Trophoblast cell (in vitro differentiated cells and primary cell): ENCODE data around the gene PIMREG.
A peak's percentile ranks its signal among the peaks of the same experiment; 100 is the strongest.
"Not testable (repeated sequence)": the region's sequence is repeated elsewhere in the genome, so short reads cannot be mapped to it uniquely, and the experiment has no call there.

Experiments
- DNase-seq, 2 donors: peaks; one replicate each; pipeline ENCODE4 v3.0.0-alpha.2; 2016
- H2AFZ ChIP-seq: 2 replicates; pipeline ENCODE4 v1.6.1; 2013; ENCODE audit warnings: low read length, moderate library complexity, mild to moderate bottlenecking; ENCODE audit not compliant: insufficient read depth, poor library complexity
- H2AK5ac ChIP-seq: 2 replicates; pipeline ENCODE4 v1.6.1; 2013; ENCODE audit warnings: mild to moderate bottlenecking, low read length
- H2BK120ac ChIP-seq: 2 replicates; pipeline ENCODE4 v1.6.1; 2013; ENCODE audit warnings: low read length, mild to moderate bottlenecking, moderate library complexity; ENCODE audit not compliant: insufficient read depth, poor library complexity
- H2BK12ac ChIP-seq: 2 replicates; pipeline ENCODE4 v1.6.1; 2013; ENCODE audit warnings: mild to moderate bottlenecking, low read length, moderate library complexity
- H2BK5ac ChIP-seq: 2 replicates; pipeline ENCODE4 v1.6.1; 2013; ENCODE audit warnings: low read length, low read depth, moderate library complexity, mild to moderate bottlenecking; ENCODE audit not compliant: poor library complexity
- H3K14ac ChIP-seq: 2 replicates; pipeline ENCODE4 v1.6.1; 2013; ENCODE audit warnings: mild to moderate bottlenecking, low read length
- H3K18ac ChIP-seq: 2 replicates; pipeline ENCODE4 v1.6.1; 2013; ENCODE audit warnings: mild to moderate bottlenecking, low read length
- H3K23ac ChIP-seq: 2 replicates; pipeline ENCODE4 v1.6.1; 2013; ENCODE audit warnings: low read length
- H3K27ac ChIP-seq: 2 replicates; pipeline ENCODE4 v1.5.1; 2013; ENCODE audit warnings: low read depth, mild to moderate bottlenecking, inconsistent platforms, low read length, moderate library complexity
- H3K27me3 ChIP-seq: 2 replicates; pipeline ENCODE4 v1.6.1; 2013; ENCODE audit warnings: inconsistent platforms, mild to moderate bottlenecking, low read length, moderate library complexity; ENCODE audit not compliant: insufficient read depth
- H3K36me3 ChIP-seq, 2 experiments: 1 replicate in 1 of 2; 2 replicates in 1 of 2; pipeline ENCODE4 v1.6.1; 2013; ENCODE audit warnings: low read length in 2 of 2, mild to moderate bottlenecking in 2 of 2, moderate library complexity in 1 of 2; ENCODE audit not compliant: insufficient read depth in 2 of 2, control insufficient read depth in 1 of 2
- H3K4ac ChIP-seq: 2 replicates; pipeline ENCODE4 v1.6.1; 2013; ENCODE audit warnings: low read depth, mild to moderate bottlenecking, low read length, moderate library complexity
- H3K4me1 ChIP-seq, 2 experiments: 1 replicate in 1 of 2; 2 replicates in 1 of 2; pipeline ENCODE4 v1.6.1; 2013; ENCODE audit warnings: low read length in 2 of 2, mild to moderate bottlenecking in 2 of 2, moderate library complexity in 1 of 2; ENCODE audit not compliant: insufficient read depth in 2 of 2, control insufficient read depth in 1 of 2
- H3K4me2 ChIP-seq: 2 replicates; pipeline ENCODE4 v1.6.1; 2013; ENCODE audit warnings: inconsistent platforms, mild to moderate bottlenecking, low read length, moderate library complexity
- H3K4me3 ChIP-seq: 2 replicates; pipeline ENCODE4 v1.5.1; 2013; ENCODE audit warnings: mild to moderate bottlenecking, low read depth, low read length, inconsistent platforms
- H3K79me1 ChIP-seq: one replicate; pipeline ENCODE4 v1.6.1; 2013; ENCODE audit warnings: low read length
- H3K79me2 ChIP-seq: 2 replicates; pipeline ENCODE4 v1.6.1; 2013; ENCODE audit warnings: low read length, mild to moderate bottlenecking; ENCODE audit not compliant: control insufficient read depth, insufficient read depth, poor library complexity
- H3K9ac ChIP-seq: 2 replicates; pipeline ENCODE4 v1.6.1; 2013; ENCODE audit warnings: mild to moderate bottlenecking, low read length
- H3K9me3 ChIP-seq: 2 replicates; pipeline ENCODE4 v1.6.1; 2013; ENCODE audit warnings: low read depth, mild to moderate bottlenecking, control low read depth, inconsistent platforms, low read length; ENCODE audit not compliant: insufficient read depth
- H4K12ac ChIP-seq: 2 replicates; pipeline ENCODE4 v1.6.1; 2013; ENCODE audit warnings: low read depth, mild to moderate bottlenecking, low read length, moderate library complexity
- H4K8ac ChIP-seq: 2 replicates; pipeline ENCODE4 v1.6.1; 2013; ENCODE audit warnings: low read depth, mild to moderate bottlenecking, low read length, moderate library complexity
- H4K91ac ChIP-seq: one replicate; pipeline ENCODE4 v1.6.1; 2013; ENCODE audit warnings: low read depth, mild to moderate bottlenecking, low read length, moderate library complexity
- WGBS: extraction: QIAGEN DNeasy Blood & Tissue Kit; methylation state at CpG from one replicate; pipeline ENCODE4 v1.1.7; 2013; ENCODE audit warnings: missing lambda C conversion rate; ENCODE audit not compliant: insufficient read length, insufficient coverage; ENCODE audit errors: extremely low coverage; 5-methylcytosine and 5-hydroxymethylcytosine counted together

PIMREG gene

DNA sequence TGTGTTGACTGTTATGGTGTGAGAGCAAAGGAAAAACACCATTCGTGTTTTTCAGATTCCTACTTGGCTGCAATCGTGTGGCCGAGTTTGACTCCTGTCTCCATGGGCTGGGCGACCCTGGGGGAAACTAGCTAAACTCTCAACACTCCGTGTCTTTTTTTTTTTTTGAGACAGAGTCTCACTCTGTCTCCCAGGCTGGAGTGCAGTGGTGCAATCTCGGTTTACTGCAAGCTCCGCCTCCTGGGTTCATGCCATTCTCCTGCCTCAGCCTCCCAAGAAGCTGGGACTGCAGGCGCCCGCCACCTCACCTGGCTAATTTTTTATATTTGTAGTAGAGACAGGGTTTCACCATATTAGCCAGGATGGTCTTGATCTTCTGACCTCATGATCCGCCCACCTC lies 38.5 kb downstream of the PIMREG start:
- H3K14ac ChIP-seq, H2BK120ac ChIP-seq, H3K27me3 ChIP-seq, H2BK12ac ChIP-seq, H3K23ac ChIP-seq, H3K79me2 ChIP-seq, H4K12ac ChIP-seq, H3K4me2 ChIP-seq, H3K9me3 ChIP-seq, H3K18ac ChIP-seq, H3K4me3 ChIP-seq, H3K9ac ChIP-seq, H2BK5ac ChIP-seq, H3K27ac ChIP-seq, H3K4ac ChIP-seq, H2AK5ac ChIP-seq, H4K91ac ChIP-seq, H3K79me1 ChIP-seq, H3K36me3 ChIP-seq, H4K8ac ChIP-seq, H2AFZ ChIP-seq: not testable (repeated sequence)
- no CpG with 5 or more reads among the region's 10 CpGs for whole genome bisulfite sequencing
- DNase-seq = peak; percentile 60 to 69
- peaks cover 11 to 14% of the 10 kb centered on the region in 2 experiments for H3K4me1 ChIP-seq

DNA sequence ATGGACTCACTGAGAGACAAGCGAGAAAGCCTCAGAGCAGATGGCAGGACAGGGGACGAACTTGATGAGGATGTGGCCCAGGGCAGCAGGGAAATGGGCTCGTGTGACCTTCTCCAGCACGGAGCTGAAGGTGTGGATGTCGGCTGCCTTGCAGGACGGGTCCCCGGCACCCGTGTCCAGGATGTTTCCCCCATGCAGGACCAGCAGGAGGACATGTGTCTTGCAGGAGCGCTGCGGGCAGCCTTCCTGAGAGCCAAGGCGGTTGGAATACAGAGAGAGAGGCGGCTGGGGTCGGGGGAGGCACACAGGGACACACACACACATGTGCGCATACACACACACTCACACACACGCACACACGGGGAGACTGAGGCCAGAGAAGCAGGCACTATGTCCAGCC lies 39.3 kb downstream of the PIMREG start:
- H3K79me2 ChIP-seq = no peaks in the 10 kb centered on the region
- no peak overlapping the region for H2BK5ac ChIP-seq
- H4K12ac ChIP-seq = no peak overlapping the region
- H3K9me3 ChIP-seq = no peaks in the 10 kb centered on the region
- no peak overlapping the region for H3K9ac ChIP-seq
- no peak overlapping the region for H4K91ac ChIP-seq
- no peak overlapping the region for H3K4me3 ChIP-seq
- no peak overlapping the region for H3K4me2 ChIP-seq
- H2AK5ac ChIP-seq = no peak overlapping the region
- no peak overlapping the region for H3K18ac ChIP-seq
- no peak overlapping the region for H2BK120ac ChIP-seq
- WGBS = no CpG with 5 or more reads among the region's 16 CpGs
- H3K23ac ChIP-seq = no peak overlapping the region
- no peak overlapping the region for H4K8ac ChIP-seq
- peaks cover 14 to 15% of the 10 kb centered on the region in 2 experiments for H3K4me1 ChIP-seq
- H3K4ac ChIP-seq = no peak overlapping the region
- no peaks in the 10 kb centered on the region for H3K36me3 ChIP-seq
- no peak overlapping the region for H3K27ac ChIP-seq
- H2BK12ac ChIP-seq = no peak overlapping the region
- no peak overlapping the region for H3K14ac ChIP-seq
- DNase-seq = peak in 1 of 2 donors; percentile 37
- no peak overlapping the region for H2AFZ ChIP-seq
- no peaks in the 10 kb centered on the region for H3K27me3 ChIP-seq
- no peaks in the 10 kb centered on the region for H3K79me1 ChIP-seq

DNA sequence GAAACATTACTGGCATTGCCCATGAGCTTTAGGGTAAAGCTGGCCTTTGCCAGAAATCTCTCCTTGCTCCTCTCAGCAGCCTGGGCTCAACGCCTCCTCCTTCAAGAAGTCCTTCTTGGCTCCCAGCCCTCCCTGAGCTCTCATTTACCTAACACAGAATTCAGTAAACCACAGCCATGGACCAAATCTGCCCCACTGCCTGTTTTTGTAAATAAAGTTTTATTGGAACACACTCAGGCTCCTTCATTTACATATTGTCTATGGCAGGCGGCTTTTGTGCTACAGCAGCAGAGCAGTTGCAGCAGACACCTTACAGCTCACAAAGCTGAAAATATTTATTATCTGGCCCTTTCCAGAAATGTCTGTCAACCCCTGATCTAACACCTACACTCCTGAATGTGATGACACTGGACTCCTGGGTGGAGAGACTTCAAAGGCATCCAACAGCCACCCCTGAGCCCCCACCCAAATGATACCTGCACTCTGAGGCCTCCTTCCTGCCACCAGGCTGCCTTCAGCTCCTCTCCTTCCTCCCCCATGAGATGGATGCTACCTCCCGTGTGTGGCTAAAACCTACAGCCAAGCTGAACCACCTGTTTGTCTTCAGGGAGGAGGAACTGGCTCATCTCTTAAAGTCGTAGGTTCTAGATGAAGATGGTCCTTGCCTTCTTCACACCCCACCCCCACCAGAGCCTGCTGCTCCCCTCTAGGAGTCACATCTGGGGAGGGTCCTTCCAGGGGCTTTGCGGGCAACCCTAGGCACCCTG lies 41.6 kb downstream of the PIMREG start:
- no peak overlapping the region for H2AK5ac ChIP-seq
- no peak overlapping the region for H2BK12ac ChIP-seq
- H3K27me3 ChIP-seq = no peaks in the 10 kb centered on the region
- no peak overlapping the region for H3K23ac ChIP-seq
- no peak overlapping the region for H3K14ac ChIP-seq
- H3K4me1 ChIP-seq = peaks cover 10 to 12% of the 10 kb centered on the region in 2 experiments
- no peak overlapping the region for H3K9ac ChIP-seq
- H3K9me3 ChIP-seq = no peaks in the 10 kb centered on the region
- no peaks in the 10 kb centered on the region for H3K79me2 ChIP-seq
- no peak overlapping the region for H3K27ac ChIP-seq
- no peak overlapping the region for H3K4ac ChIP-seq
- no peak overlapping the region for H2BK5ac ChIP-seq
- no peak overlapping the region for H2BK120ac ChIP-seq
- H4K91ac ChIP-seq = no peak overlapping the region
- H4K12ac ChIP-seq = no peak overlapping the region
- WGBS = no CpG with 5 or more reads among the region's 5 CpGs
- H2AFZ ChIP-seq = no peak overlapping the region
- no peak overlapping the region for H3K4me2 ChIP-seq
- no peak overlapping the region for H4K8ac ChIP-seq
- no peak overlapping the region for H3K18ac ChIP-seq
- no peak for DNase-seq
- H3K4me3 ChIP-seq = no peak overlapping the region
- no peaks in the 10 kb centered on the region for H3K36me3 ChIP-seq
- no peaks in the 10 kb centered on the region for H3K79me1 ChIP-seq

GRCh38 chr17:6487251-6488007 lies 43.2 kb downstream of the PIMREG start:
- Histone ChIP-seq H3K9ac (no peak overlapping the region), H3K4me1 (peaks cover 6 to 7% of the 10 kb centered on the region in 2 experiments), H3K27me3 (no peaks in the 10 kb centered on the region), H4K8ac (no peak overlapping the region), H2BK120ac (no peak overlapping the region), H3K79me2 (no peaks in the 10 kb centered on the region), H4K12ac (no peak overlapping the region), H2BK12ac (no peak overlapping the region), H3K4ac (no peak overlapping the region), H3K79me1 (no peaks in the 10 kb centered on the region), H3K4me3 (no peak overlapping the region), H2BK5ac (no peak overlapping the region), H3K27ac (no peak overlapping the region), H2AK5ac (no peak overlapping the region), H4K91ac (no peak overlapping the region), H2AFZ (no peak overlapping the region), H3K14ac (no peak overlapping the region), H3K23ac (no peak overlapping the region), H3K36me3 (no peaks in the 10 kb centered on the region), H3K18ac (no peak overlapping the region), H3K9me3 (no peaks in the 10 kb centered on the region), H3K4me2 (no peak overlapping the region)
- WGBS = no CpG with 5 or more reads among the region's 13 CpGs
- DNase-seq = no peak
